Thyroid gland (tissue), 4 donors: Measurements from ENCODE around the gene LRRC36.
"Not testable (repeated sequence)": the region's sequence is repeated elsewhere in the genome, so short reads cannot be mapped to it uniquely, and the experiment has no call there.

ENCODE experiments used
- POLR2A ChIP-seq, 2 donors: fragments of 450-650 bp; IDR thresholded peaks; one replicate each; pipeline ENCODE4 v1.6.1; 2017; ENCODE audit warnings: antibody characterized with exemption in 2 of 2, mild to moderate bottlenecking in 2 of 2, moderate library complexity in 1 of 2
- TF ChIP-seq, protein P1 (sequence below), 6 experiments: fragments of 200-600 bp in 3 of 6; fragments of 450-650 bp in 3 of 6; sonication (generic) in 3 of 6; IDR thresholded peaks; one replicate each; pipeline ENCODE4 v1.5.1; 2016 to 2019; ENCODE audit warnings: antibody characterized with exemption in 6 of 6, mild to moderate bottlenecking in 2 of 6, inconsistent platforms in 1 of 6, moderate library complexity in 1 of 6

DNA sequence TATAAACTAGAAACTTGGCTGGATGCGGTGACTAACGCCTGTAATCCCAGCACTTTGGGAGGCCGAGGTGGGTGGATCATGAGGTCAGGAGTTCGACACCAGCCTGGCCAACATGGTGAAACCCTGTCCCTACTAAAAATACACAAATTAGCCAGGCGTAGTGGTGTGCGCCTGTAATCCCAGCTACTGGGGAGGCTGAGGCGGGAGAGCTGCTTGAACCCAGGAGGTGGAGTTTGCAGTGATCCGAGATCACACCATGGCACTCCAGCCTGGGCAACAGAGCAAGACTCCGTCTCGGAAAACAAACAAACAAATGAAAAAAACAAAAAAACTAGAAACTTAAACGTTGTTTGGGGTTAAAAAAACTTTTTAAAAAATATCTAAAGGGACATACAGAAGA lies 49.4 kb downstream of the LRRC36 start:
- TF ChIP-seq, protein P1, sequence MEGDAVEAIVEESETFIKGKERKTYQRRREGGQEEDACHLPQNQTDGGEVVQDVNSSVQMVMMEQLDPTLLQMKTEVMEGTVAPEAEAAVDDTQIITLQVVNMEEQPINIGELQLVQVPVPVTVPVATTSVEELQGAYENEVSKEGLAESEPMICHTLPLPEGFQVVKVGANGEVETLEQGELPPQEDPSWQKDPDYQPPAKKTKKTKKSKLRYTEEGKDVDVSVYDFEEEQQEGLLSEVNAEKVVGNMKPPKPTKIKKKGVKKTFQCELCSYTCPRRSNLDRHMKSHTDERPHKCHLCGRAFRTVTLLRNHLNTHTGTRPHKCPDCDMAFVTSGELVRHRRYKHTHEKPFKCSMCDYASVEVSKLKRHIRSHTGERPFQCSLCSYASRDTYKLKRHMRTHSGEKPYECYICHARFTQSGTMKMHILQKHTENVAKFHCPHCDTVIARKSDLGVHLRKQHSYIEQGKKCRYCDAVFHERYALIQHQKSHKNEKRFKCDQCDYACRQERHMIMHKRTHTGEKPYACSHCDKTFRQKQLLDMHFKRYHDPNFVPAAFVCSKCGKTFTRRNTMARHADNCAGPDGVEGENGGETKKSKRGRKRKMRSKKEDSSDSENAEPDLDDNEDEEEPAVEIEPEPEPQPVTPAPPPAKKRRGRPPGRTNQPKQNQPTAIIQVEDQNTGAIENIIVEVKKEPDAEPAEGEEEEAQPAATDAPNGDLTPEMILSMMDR (IDR thresholded peaks at IDR 0.05) = not testable (repeated sequence)
- TF ChIP-seq POLR2A (IDR thresholded peaks at IDR 0.05) = not testable (repeated sequence)
